DND-41 (cell line): ENCODE data around the gene STH.
"Not testable (repeated sequence)": the region's sequence is repeated elsewhere in the genome, so short reads cannot be mapped to it uniquely, and the experiment has no call there.

Experiments
- ATAC-seq: fragments of 200-7000 bp; cut with Tn5 transposase; 3 replicates; pipeline ENCODE4 v1.9.1; 2021; ENCODE audit warnings: low read depth; ENCODE audit not compliant: insufficient read depth
- DNase-seq: peaks from one replicate; pipeline ENCODE4 v3.0.0-alpha.2; 2020
- H2AFZ ChIP-seq: 2 replicates; pipeline ENCODE4 v1.6.0; 2012; ENCODE audit warnings: low read depth, low read length
- H3K27ac ChIP-seq: 2 replicates; pipeline ENCODE4 v1.5.1; 2012; ENCODE audit warnings: low read length, inconsistent platforms
- H3K27me3 ChIP-seq: fragments of 200-600 bp; sonication (generic); 2 replicates; pipeline ENCODE4 v1.6.0; 2012; ENCODE audit warnings: low read length, mild to moderate bottlenecking, inconsistent platforms; ENCODE audit not compliant: insufficient read depth, poor library complexity
- H3K36me3 ChIP-seq: 2 replicates; pipeline ENCODE4 v1.5.1; 2012; ENCODE audit warnings: low read length, inconsistent platforms; ENCODE audit not compliant: insufficient read depth
- H3K4me1 ChIP-seq: 2 replicates; pipeline ENCODE4 v1.5.1; 2012; ENCODE audit warnings: mild to moderate bottlenecking, low read length; ENCODE audit not compliant: insufficient read depth
- H3K4me2 ChIP-seq: 2 replicates; pipeline ENCODE4 v1.6.0; 2012; ENCODE audit warnings: mild to moderate bottlenecking, moderate library complexity, low read length, inconsistent platforms; ENCODE audit not compliant: insufficient read depth
- H3K4me3 ChIP-seq, 2 experiments: fragments of 200-600 bp in 1 of 2; shearing (Covaris generic) in 1 of 2; 2 replicates each; pipeline ENCODE4 v1.5.1; 2012 to 2016; ENCODE audit warnings: inconsistent platforms in 2 of 2, low read length in 2 of 2, mild to moderate bottlenecking in 2 of 2, low read depth in 1 of 2, moderate library complexity in 1 of 2
- H3K79me2 ChIP-seq: 2 replicates; pipeline ENCODE4 v1.6.0; 2012; ENCODE audit warnings: low read length, inconsistent platforms; ENCODE audit not compliant: insufficient read depth
- H3K9ac ChIP-seq: 2 replicates; pipeline ENCODE4 v1.6.0; 2012; ENCODE audit warnings: low read depth, mild to moderate bottlenecking, inconsistent platforms, low read length, moderate library complexity
- H3K9me3 ChIP-seq: 2 replicates; pipeline ENCODE4 v1.5.1; 2012; ENCODE audit warnings: low read length, moderate library complexity, mild to moderate bottlenecking, inconsistent platforms; ENCODE audit not compliant: insufficient read depth, severe bottlenecking
- H4K20me1 ChIP-seq: 2 replicates; pipeline ENCODE4 v1.6.0; 2012; ENCODE audit warnings: low read length; ENCODE audit not compliant: insufficient read depth
- EZH2 ChIP-seq: IDR thresholded peaks from 3 replicates; pipeline ENCODE4 v1.6.1; 2012; ENCODE audit warnings: borderline replicate concordance, low read depth, mild to moderate bottlenecking, moderate library complexity, low read length, inconsistent platforms; ENCODE audit not compliant: severe bottlenecking
- TF ChIP-seq, protein P1 (sequence below): IDR thresholded peaks from 2 replicates; pipeline ENCODE4 v1.5.1; 2012; ENCODE audit warnings: borderline replicate concordance, low read length, moderate library complexity, mild to moderate bottlenecking; ENCODE audit not compliant: poor library complexity, severe bottlenecking; ENCODE audit errors: extremely low read depth

Gene STH

DNA sequence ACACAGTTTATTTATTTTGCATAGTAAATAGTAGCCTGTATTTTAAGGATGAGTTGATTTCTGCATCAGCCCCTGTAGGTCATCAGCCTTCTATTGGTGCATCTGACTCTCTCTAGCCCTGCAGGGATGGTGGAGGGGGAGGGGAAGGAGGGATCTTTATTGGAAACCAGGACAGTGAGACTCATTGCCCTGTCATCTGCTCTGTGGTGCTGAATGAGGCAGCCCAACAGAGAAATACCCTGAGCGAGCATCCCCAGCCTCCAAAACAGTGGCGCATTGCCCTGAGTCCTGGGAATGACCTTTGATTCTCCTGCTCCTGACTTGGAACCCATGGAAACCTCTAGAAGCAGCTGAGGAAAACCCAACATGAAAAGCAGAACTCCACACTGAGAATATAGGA lies 45.5 kb upstream of the STH start:
- no peak overlapping the region for H2AFZ ChIP-seq
- TF ChIP-seq, protein P1, sequence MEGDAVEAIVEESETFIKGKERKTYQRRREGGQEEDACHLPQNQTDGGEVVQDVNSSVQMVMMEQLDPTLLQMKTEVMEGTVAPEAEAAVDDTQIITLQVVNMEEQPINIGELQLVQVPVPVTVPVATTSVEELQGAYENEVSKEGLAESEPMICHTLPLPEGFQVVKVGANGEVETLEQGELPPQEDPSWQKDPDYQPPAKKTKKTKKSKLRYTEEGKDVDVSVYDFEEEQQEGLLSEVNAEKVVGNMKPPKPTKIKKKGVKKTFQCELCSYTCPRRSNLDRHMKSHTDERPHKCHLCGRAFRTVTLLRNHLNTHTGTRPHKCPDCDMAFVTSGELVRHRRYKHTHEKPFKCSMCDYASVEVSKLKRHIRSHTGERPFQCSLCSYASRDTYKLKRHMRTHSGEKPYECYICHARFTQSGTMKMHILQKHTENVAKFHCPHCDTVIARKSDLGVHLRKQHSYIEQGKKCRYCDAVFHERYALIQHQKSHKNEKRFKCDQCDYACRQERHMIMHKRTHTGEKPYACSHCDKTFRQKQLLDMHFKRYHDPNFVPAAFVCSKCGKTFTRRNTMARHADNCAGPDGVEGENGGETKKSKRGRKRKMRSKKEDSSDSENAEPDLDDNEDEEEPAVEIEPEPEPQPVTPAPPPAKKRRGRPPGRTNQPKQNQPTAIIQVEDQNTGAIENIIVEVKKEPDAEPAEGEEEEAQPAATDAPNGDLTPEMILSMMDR = no peak
- no peak for TF ChIP-seq EZH2
- 0 out of 2 replicates have a peak, but pooled peaks cover 3% of the 10 kb centered on the region for H4K20me1 ChIP-seq
- peaks cover 8% of the 10 kb centered on the region; the same call in 1 of the 2 replicates for H3K4me1 ChIP-seq
- no peaks in the 10 kb centered on the region for H3K36me3 ChIP-seq
- no peak overlapping the region for H3K4me3 ChIP-seq
- no peak overlapping the region for H3K9ac ChIP-seq
- no peak for ATAC-seq
- H3K27ac ChIP-seq = no peak overlapping the region
- H3K9me3 ChIP-seq = no peaks in the 10 kb centered on the region
- H3K79me2 ChIP-seq = no peaks in the 10 kb centered on the region
- H3K4me2 ChIP-seq = no peak overlapping the region
- H3K27me3 ChIP-seq = peaks cover 22% of the 10 kb centered on the region
- no peak for DNase-seq

DNA sequence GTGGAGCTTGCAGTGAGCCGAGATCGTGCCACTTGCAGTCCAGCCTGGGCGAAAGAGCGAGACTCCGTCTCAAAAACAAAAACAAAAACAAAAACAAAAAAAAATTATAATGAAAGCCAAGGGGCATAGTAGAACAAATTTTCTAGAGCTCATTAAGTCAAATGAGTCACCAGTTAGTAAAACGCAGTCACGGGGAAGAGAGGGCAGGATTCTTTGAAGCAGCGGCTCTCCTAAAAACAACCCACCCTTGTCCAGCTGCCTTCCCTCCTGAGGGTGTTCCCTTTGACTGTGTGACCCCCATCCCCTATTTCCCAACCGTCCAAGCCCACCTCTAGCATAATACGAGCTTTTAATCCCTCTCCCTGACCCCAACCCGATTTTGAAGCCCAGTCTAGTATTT lies 44.1 kb upstream of the STH start:
- H3K36me3 ChIP-seq = no peaks in the 10 kb centered on the region
- 0 out of 2 replicates have a peak, but pooled peaks cover 3% of the 10 kb centered on the region for H4K20me1 ChIP-seq
- no peaks in the 10 kb centered on the region for H3K4me1 ChIP-seq
- peaks cover 9% of the 10 kb centered on the region for H3K27me3 ChIP-seq
- TF ChIP-seq, protein P1 = no peak
- no peak for TF ChIP-seq EZH2
- no peak for ATAC-seq
- no peaks in the 10 kb centered on the region for H3K9me3 ChIP-seq
- H2AFZ ChIP-seq = no peak overlapping the region
- no peaks in the 10 kb centered on the region for H3K79me2 ChIP-seq
- no peak overlapping the region for H3K27ac ChIP-seq
- no peak for DNase-seq
- no peak overlapping the region for H3K4me3 ChIP-seq
- H3K9ac ChIP-seq = no peak overlapping the region
- H3K4me2 ChIP-seq = no peak overlapping the region

DNA sequence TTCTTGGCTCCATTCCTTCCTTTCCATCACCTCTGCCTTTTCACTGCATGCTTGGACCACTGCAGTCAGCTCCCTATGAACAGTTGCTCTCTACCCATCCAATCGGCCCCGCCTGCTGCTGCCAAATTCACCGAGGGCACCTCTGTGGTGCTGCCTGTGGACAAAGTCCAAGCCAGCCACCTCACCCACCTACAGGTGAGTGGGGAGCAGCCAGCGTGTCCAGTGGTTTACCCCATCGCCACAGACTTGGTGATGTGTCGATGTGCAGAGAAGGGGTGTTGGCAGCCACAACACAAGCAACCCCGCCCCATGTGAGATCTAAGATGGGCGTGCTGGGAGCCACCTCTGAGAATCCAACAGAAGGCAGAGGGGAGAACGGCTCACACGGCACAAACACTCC lies 43.7 kb upstream of the STH start:
- Histone ChIP-seq H3K9ac (no peak overlapping the region), H4K20me1 (no peaks in the 10 kb centered on the region), H3K27ac (no peak overlapping the region), H3K27me3 (peaks cover 5% of the 10 kb centered on the region), H3K9me3 (no peaks in the 10 kb centered on the region), H3K36me3 (no peaks in the 10 kb centered on the region), H2AFZ (no peak overlapping the region), H3K4me1 (no peaks in the 10 kb centered on the region), H3K4me3 (no peak overlapping the region), H3K79me2 (no peaks in the 10 kb centered on the region), H3K4me2 (no peak overlapping the region)
- DNase-seq (no peak), ATAC-seq (no peak)
- no peak for TF ChIP-seq EZH2

DNA sequence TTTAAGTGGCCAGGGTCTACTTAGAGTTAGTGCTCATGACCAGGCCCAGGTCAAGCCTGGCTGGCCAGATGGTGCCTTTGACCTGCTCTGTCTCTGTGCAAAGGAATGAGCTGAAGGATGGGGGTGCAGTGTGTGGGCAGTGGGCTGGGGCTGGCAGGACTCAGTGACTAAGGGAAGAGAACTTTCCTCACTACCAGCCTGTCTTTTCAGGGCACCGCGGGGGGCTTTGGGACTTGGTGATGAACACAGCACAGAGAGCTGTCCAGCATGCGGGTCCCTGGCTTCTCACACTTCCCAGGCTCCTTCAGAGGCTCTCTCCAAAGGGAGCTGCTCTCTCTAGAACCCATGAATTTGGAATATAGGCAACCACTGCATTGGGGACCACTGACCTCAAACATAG lies 43.0 kb upstream of the STH start:
- H4K20me1 ChIP-seq = no peaks in the 10 kb centered on the region
- no peak overlapping the region for H3K27ac ChIP-seq
- H3K4me3 ChIP-seq = no peak overlapping the region
- no peak overlapping the region for H2AFZ ChIP-seq
- TF ChIP-seq, protein P1 = no peak
- TF ChIP-seq EZH2 = no peak
- H3K4me2 ChIP-seq = no peak overlapping the region
- DNase-seq (no peak), ATAC-seq (no peak)
- H3K9me3 ChIP-seq = no peaks in the 10 kb centered on the region
- H3K79me2 ChIP-seq = no peaks in the 10 kb centered on the region
- H3K4me1 ChIP-seq = no peaks in the 10 kb centered on the region
- H3K27me3 ChIP-seq = peaks cover 2% of the 10 kb centered on the region
- no peaks in the 10 kb centered on the region for H3K36me3 ChIP-seq
- no peak overlapping the region for H3K9ac ChIP-seq

DNA sequence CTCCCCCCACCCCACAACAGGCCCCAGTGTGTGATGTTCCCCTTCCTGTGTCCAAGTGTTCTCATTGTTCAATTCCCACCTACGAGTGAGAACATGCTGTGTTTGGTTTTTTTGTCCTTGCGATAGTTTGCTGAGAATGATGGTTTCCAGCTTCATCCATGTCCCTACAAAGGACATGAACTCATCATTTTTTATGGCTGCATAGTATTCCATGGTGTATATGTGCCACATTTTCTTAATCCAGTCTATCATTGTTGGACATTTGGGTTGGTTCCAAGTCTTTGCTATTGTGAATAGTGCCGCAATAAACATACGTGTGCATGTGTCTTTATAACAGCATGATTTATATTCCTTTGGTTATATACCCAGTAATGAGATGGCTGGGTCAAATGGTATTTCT lies 42.3 kb upstream of the STH start:
- H3K4me2 ChIP-seq, H3K36me3 ChIP-seq, H4K20me1 ChIP-seq, ATAC-seq, H3K27me3 ChIP-seq, H3K79me2 ChIP-seq, H2AFZ ChIP-seq, H3K9me3 ChIP-seq, H3K9ac ChIP-seq, H3K27ac ChIP-seq, H3K4me3 ChIP-seq, DNase-seq, H3K4me1 ChIP-seq: not testable (repeated sequence)
